HCT116 (cell line): ENCODE results near the gene CFAP298. TPM values are rescaled to one million over a fixed set of nuclear protein-coding genes. Genes with fewer than 3 reads are reported as not detected.

ENCODE experiments used
- ATAC-seq: fragments of 200-7000 bp; cut with Tn5 transposase; 2 replicates; pipeline ENCODE4 v1.9.1; 2020; ENCODE audit warnings: mild to moderate bottlenecking, moderate library complexity
- BruUV-seq: library from RNA; stranded (reverse); fragments of 400-500 nt; replicated peaks from 2 replicates; lab custom pipeline; 2021; lab: Mats Ljungman, UMichigan
- CTCF ChIA-PET: fragments of 300-600 bp; sonication (Branson Sonifier 250); formaldehyde crosslinking; loops from one replicate; lab custom pipeline; 2021; ENCODE audit warnings: antibody characterized with exemption; lab: Charles Lee
- POLR2A ChIA-PET: fragments of 300-600, 350-600 bp; sonication (Branson Sonifier 250); formaldehyde crosslinking; loops from one replicate; lab custom pipeline; 2021; ENCODE audit warnings: antibody characterized with exemption; lab: Charles Lee
- RAD21 ChIA-PET, 2 experiments: fragments of 300-600 bp; sonication (Branson Sonifier 250); formaldehyde crosslinking; loops; one replicate each; lab custom pipeline; 2023; ENCODE audit warnings: low total read pairs in 2 of 2; ENCODE audit not compliant: uncharacterized antibody in 2 of 2, unreplicated experiment in 2 of 2, low non-redundant PET in 1 of 2; lab: Charles Lee
- DNase-seq: peaks from one replicate; pipeline ENCODE4 v3.0.0-alpha.2; 2010; ENCODE audit warnings: low read depth, low spot score
- H2AFZ ChIP-seq: fragments of 200-600 bp; shearing (Covaris generic), sonication (generic); 2 replicates; pipeline ENCODE4 v1.6.1; 2017; ENCODE audit warnings: low read depth, mixed run types, mixed read lengths, antibody characterized with exemption, low read length; ENCODE audit not compliant: poor library complexity, severe bottlenecking
- H3K27ac ChIP-seq: 2 replicates; pipeline ENCODE4 v1.5.1; 2012; ENCODE audit warnings: low read depth, low read length
- H3K27me3 ChIP-seq: fragments of 200-600 bp; sonication (generic); 2 replicates; pipeline ENCODE4 v1.6.1; 2016; ENCODE audit warnings: mixed run types, low read length, mixed read lengths; ENCODE audit not compliant: insufficient read depth
- H3K36me3 ChIP-seq, 2 experiments: fragments of 200-500 bp in 1 of 2; fragments of 200-600 bp in 1 of 2; sonication (Bioruptor generic) in 1 of 2; sonication (generic) in 1 of 2; 2 replicates each; pipeline versions ENCODE4 v1.5.1 to v1.6.1; 2014 to 2016; ENCODE audit warnings: low read length in 2 of 2, inconsistent platforms in 1 of 2, mixed read lengths in 1 of 2, mixed run types in 1 of 2; ENCODE audit not compliant: insufficient read depth in 2 of 2, control insufficient read depth in 1 of 2
- H3K4me1 ChIP-seq, 2 experiments: fragments of 200-600 bp in 1 of 2; sonication (generic) in 1 of 2; 2 replicates each; pipeline versions ENCODE4 v1.5.1 to v1.6.1; 2012 to 2017; ENCODE audit warnings: low read length in 2 of 2, inconsistent platforms in 1 of 2, mild to moderate bottlenecking in 1 of 2, mixed read lengths in 1 of 2, mixed run types in 1 of 2, moderate library complexity in 1 of 2; ENCODE audit not compliant: insufficient read depth in 2 of 2, control insufficient read depth in 1 of 2
- H3K4me2 ChIP-seq: fragments of 200-600 bp; sonication (generic); 2 replicates; pipeline ENCODE4 v1.6.1; 2017; ENCODE audit warnings: mixed run types, low read length, mixed read lengths
- H3K4me3 ChIP-seq, 2 experiments: fragments of 200-600 bp in 1 of 2; sonication (generic) in 1 of 2; replicated peaks in 1 of 2; 2 replicates each; pipeline ENCODE4 v1.5.1; 2011 to 2016; ENCODE audit warnings: low read length in 2 of 2, control low read depth in 1 of 2, low read depth in 1 of 2, mild to moderate bottlenecking in 1 of 2, mixed read lengths in 1 of 2, mixed run types in 1 of 2
- H3K79me2 ChIP-seq: fragments of 200-600 bp; sonication (generic); 2 replicates; pipeline ENCODE4 v1.6.1; 2017; ENCODE audit warnings: mild to moderate bottlenecking, mixed run types, low read length, moderate library complexity, mixed read lengths; ENCODE audit not compliant: insufficient read depth
- H3K9ac ChIP-seq: fragments of 200-600 bp; sonication (generic); 2 replicates; pipeline ENCODE4 v1.6.1; 2016; ENCODE audit warnings: low read length, mixed read lengths
- H3K9me2 ChIP-seq: fragments of 200-600 bp; sonication (generic), shearing (Covaris generic); 2 replicates; pipeline ENCODE4 v1.6.1; 2017; ENCODE audit warnings: mixed run types, mild to moderate bottlenecking, moderate library complexity; ENCODE audit not compliant: insufficient read depth
- H3K9me3 ChIP-seq, 2 experiments: fragments of 200-500 bp in 1 of 2; fragments of 200-600 bp in 1 of 2; sonication (Bioruptor generic) in 1 of 2; sonication (generic) in 1 of 2; 2 replicates each; pipeline ENCODE4 v1.6.1; 2014 to 2017; ENCODE audit warnings: low read length in 2 of 2, mixed read lengths in 2 of 2, inconsistent platforms in 1 of 2, low read depth in 1 of 2, mild to moderate bottlenecking in 1 of 2, mixed run types in 1 of 2, moderate library complexity in 1 of 2; ENCODE audit not compliant: control insufficient read depth in 1 of 2, insufficient read depth in 1 of 2
- H4K20me1 ChIP-seq: fragments of 200-600 bp; sonication (generic), shearing (Covaris generic); 2 replicates; pipeline ENCODE4 v1.6.1; 2017; ENCODE audit warnings: mixed run types, mild to moderate bottlenecking, moderate library complexity; ENCODE audit not compliant: insufficient read depth
- ATF3 ChIP-seq: IDR thresholded peaks from 2 replicates; pipeline ENCODE4 v1.6.1; 2012
- CBX3 ChIP-seq: IDR thresholded peaks from 2 replicates; pipeline ENCODE4 v1.6.1; 2012; ENCODE audit warnings: low read depth
- CEBPB ChIP-seq: IDR thresholded peaks from 2 replicates; pipeline ENCODE4 v1.6.1; 2012; ENCODE audit warnings: low read depth
- EGR1 ChIP-seq: IDR thresholded peaks from 2 replicates; pipeline ENCODE4 v1.6.1; 2012; ENCODE audit warnings: low read depth
- EZH2 ChIP-seq: fragments of 200-600 bp; sonication (generic); IDR thresholded peaks from 2 replicates; pipeline ENCODE4 v1.6.1; 2017; ENCODE audit warnings: antibody characterized with exemption, mixed run types
- EZH2phosphoT487 ChIP-seq: fragments of 200-600 bp; IDR thresholded peaks from 2 replicates; pipeline ENCODE4 v1.6.1; 2018; ENCODE audit warnings: antibody characterized with exemption, borderline replicate concordance
- MAX ChIP-seq: IDR thresholded peaks from 2 replicates; pipeline ENCODE4 v1.6.1; 2012
- POLR2AphosphoS5 ChIP-seq: IDR thresholded peaks from 2 replicates; pipeline ENCODE4 v1.6.1; 2011; ENCODE audit warnings: mild to moderate bottlenecking, low read depth, low read length, moderate library complexity
- REST ChIP-seq: IDR thresholded peaks from 2 replicates; pipeline ENCODE4 v1.6.1; 2012; ENCODE audit warnings: low read depth
- SIN3A ChIP-seq: IDR thresholded peaks from 2 replicates; pipeline ENCODE4 v1.6.1; 2012; ENCODE audit warnings: low read depth
- SP1 ChIP-seq: IDR thresholded peaks from 2 replicates; pipeline ENCODE4 v1.6.1; 2012; ENCODE audit warnings: low read depth
- SRF ChIP-seq: IDR thresholded peaks from 2 replicates; pipeline ENCODE4 v1.6.1; 2012; ENCODE audit warnings: low read depth
- TCF7L2 ChIP-seq: IDR thresholded peaks from 2 replicates; pipeline ENCODE4 v1.7.0; 2011; ENCODE audit warnings: borderline replicate concordance, inconsistent platforms; ENCODE audit not compliant: insufficient read depth, insufficient read length; ENCODE audit errors: extremely low read depth
- YY1 ChIP-seq: IDR thresholded peaks from 2 replicates; pipeline ENCODE4 v1.6.1; 2011; ENCODE audit warnings: low read length, low read depth, moderate library complexity, mild to moderate bottlenecking; ENCODE audit not compliant: insufficient replicate concordance; ENCODE audit errors: extremely low read depth
- ZBTB33 ChIP-seq: IDR thresholded peaks from 2 replicates; pipeline ENCODE4 v1.6.1; 2011; ENCODE audit warnings: mild to moderate bottlenecking, low read length, moderate library complexity; ENCODE audit not compliant: insufficient replicate concordance; ENCODE audit errors: extremely low read depth
- ZFX ChIP-seq: fragments of 450-650 bp; IDR thresholded peaks from 2 replicates; pipeline ENCODE4 v1.6.1; 2017
- ZNF274 ChIP-seq: fragments of 200-500 bp; sonication (Bioruptor generic); IDR thresholded peaks from 2 replicates; pipeline ENCODE4 v1.6.1; 2014; ENCODE audit warnings: mild to moderate bottlenecking, low read depth, low read length, inconsistent platforms
- intact Hi-C: fragments of 100-400 bp; cut with micrococcal nuclease; formaldehyde crosslinking; loops from 2 replicates; pipeline ENCODE4 v1.10.0; 2022
- total RNA-seq: library from RNA; stranded (reverse); gene quantifications from one replicate; pipeline ENCODE4 v1.2.1, GENCODE V29; 2021; ENCODE audit not compliant: unreplicated experiment

The CFAP298 gene
- total RNA-seq, 1 experiment from 2014 or later: 58.2 TPM

GRCh38 chr21:32585970-32586369, 26.2 kb downstream of the CFAP298 start:
- CTCF ChIA-PET: no interaction called here
- no peaks in the 10 kb centered on the region for H3K79me2 ChIP-seq
- TF ChIP-seq ATF3: no peak
- no peak for TF ChIP-seq REST
- TF ChIP-seq EZH2phosphoT487: no peak
- TF ChIP-seq SP1: no peak
- TF ChIP-seq TCF7L2: no peak
- no peak for TF ChIP-seq CBX3
- TF ChIP-seq MAX: no peak
- no peak for TF ChIP-seq EZH2
- no peak for TF ChIP-seq SIN3A
- TF ChIP-seq CEBPB: no peak
- no peak for TF ChIP-seq EGR1
- TF ChIP-seq POLR2AphosphoS5: no peak
- TF ChIP-seq ZNF274: no peak
- no peak for TF ChIP-seq ZBTB33
- TF ChIP-seq SRF: no peak
- TF ChIP-seq YY1: no peak
- no peak for TF ChIP-seq ZFX
- RAD21 ChIA-PET: no interaction called here
- intact Hi-C loops: no loop called here
- no peak overlapping the region for H3K4me2 ChIP-seq
- H3K9ac ChIP-seq: no peak overlapping the region
- no peaks in the 10 kb centered on the region for H3K9me2 ChIP-seq
- no peaks in the 10 kb centered on the region for H3K4me1 ChIP-seq
- no peak overlapping the region for H2AFZ ChIP-seq
- no TSS peak for BruUV-seq
- H3K36me3 ChIP-seq: no peaks in the 10 kb centered on the region
- POLR2A ChIA-PET: no interaction called here
- H3K4me3 ChIP-seq: no peak overlapping the region
- DNase-seq: no peak
- H3K27me3 ChIP-seq: no peaks in the 10 kb centered on the region
- H4K20me1 ChIP-seq: no peaks in the 10 kb centered on the region
- no peak for ATAC-seq
- no peaks in the 10 kb centered on the region for H3K9me3 ChIP-seq
- H3K27ac ChIP-seq: no peak overlapping the region
